ENCODE data around the gene DCN.

DCN gene

DNA sequence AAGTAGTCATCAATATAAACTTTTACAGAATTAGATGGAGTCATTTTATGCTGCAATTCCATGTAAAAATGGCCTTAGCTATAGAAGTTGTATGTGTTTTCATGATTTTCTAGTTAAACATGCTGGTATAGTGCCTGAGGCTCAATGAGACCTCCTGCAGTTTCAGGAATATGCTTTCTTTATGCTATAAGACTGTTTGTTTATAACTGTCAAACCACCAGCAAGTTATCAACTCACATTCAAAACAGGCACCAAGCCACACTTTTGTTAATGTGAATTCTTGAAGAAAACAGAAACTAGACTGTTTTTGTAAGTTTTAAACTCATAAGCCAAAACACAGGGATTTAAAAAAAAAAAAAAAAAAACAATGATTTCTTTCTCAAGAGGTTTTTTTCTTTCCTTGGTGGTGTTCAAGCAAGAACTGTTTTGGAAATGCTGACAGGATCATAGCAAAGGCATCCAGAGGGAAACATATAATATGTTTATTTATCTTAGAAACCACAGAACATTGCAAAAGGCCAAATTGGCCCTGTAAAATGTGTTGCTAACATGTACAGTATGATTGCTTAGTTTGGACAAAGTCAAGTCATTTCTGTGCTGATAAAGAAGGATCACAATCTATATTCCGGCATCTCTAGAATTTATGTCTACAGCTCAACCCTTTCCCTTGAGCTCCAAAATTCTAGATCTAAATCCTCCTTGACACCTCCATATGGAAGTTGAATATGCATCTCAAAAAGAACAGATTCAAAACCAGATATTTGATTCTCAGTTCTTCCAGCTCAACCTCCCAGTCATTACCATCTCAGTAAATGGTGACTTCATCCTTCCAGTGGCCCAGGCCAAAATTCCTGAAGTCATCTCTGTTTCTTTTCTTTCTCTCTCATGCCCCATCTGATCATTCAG lies 42.3 kb downstream of the DCN start:
- in situ Hi-C loops (cut with MboI; ENCODE audit: low sequenced_read_pairs) = no loop called here

DNA sequence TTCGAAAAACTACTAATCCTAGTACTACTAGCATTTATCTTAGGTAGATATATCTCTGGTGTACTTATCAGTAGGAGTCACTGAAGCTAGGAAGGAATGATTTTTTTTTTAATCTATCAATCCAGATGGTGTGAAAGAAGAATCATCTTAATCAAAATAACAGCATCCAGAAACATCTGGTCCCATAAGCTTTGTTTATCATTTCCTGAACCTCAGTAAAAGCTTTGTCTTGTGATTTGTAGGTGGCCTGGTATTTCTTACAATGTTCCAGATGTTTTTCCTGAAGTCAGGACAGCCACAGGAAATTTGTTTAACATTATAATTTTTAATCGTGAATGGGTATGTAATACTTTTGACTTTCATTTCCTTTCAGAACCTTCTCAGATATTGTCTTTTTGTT lies 43.3 kb downstream of the DCN start:
- in situ Hi-C loops (cut with MboI; ENCODE audit: low sequenced_read_pairs) = no loop called here

DNA sequence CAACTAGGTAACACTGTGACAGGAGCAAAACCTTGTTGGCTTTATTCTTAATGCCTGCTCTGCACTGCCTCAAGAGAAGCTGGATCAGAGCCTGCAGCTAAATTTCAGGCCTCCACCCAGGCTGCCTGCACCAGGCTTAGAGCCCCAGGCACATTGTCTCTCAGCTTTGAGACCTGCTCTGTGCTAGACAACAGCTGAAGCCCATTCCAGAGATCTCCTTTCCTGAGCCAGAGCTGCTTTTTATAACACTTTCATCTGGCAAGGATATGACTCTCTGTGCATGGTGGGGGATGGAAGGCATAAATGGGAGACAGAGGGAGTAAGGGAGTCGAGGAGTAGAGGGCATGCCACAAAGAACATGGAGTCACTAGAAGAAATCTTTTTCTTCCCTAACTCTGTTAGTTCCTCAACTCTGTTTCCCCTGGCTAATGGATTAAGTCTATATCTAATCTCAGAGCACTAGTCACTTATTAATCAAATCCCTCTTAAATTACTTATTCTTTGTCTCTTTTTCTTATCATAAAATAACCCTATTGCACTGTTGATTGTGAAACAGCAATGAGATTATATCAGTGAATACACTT lies 44.2 kb downstream of the DCN start:
- in situ Hi-C loops (cut with MboI; ENCODE audit: low sequenced_read_pairs) = no loop called here

- in situ Hi-C loops (cut with MboI; ENCODE audit: low sequenced_read_pairs) = no loop called here
These were observed 48.7 kb downstream of the DCN start for GRCh38 chr12:91133871-91134270.

GRCh38 chr12:91129662-91130362 lies 52.8 kb downstream of the DCN start:
- in situ Hi-C loops (cut with MboI; ENCODE audit: low sequenced_read_pairs) = no loop called here

GRCh38 chr12:91127751-91128150 lies 54.9 kb downstream of the DCN start:
- in situ Hi-C loops (cut with MboI; ENCODE audit: low sequenced_read_pairs) = no loop called here

GRCh38 chr12:91127306-91127705 lies 55.3 kb downstream of the DCN start:
- in situ Hi-C loops (cut with MboI; ENCODE audit: low sequenced_read_pairs) = no loop called here

DNA sequence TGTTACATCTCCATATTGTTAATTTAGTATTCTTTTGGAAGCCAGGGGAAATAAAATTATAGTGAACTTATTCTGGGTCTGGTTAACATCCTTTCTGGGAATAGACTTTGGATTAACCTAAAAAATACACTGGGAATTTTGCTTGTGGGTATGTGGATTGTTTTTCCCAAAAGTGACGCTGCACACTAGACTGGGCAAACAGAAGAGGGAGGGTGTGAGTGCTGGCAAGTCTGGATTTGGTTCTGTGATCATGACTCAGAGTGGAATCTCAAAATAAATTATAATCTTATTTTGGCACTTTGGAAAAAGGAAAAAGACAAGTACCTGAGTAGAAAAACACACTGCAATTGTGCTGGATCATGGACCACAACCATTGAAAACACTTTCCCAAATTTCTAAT lies 56.1 kb downstream of the DCN start:
- in situ Hi-C loops (cut with MboI; ENCODE audit: low sequenced_read_pairs) = no loop called here

GRCh38 chr12:91123236-91123916 lies 59.2 kb downstream of the DCN start:
- in situ Hi-C loops (cut with MboI; ENCODE audit: low sequenced_read_pairs) = no loop called here

GRCh38 chr12:91120781-91121180 lies 61.8 kb downstream of the DCN start:
- in situ Hi-C loops (cut with MboI; ENCODE audit: low sequenced_read_pairs) = no loop called here

GRCh38 chr12:91119089-91119488 lies 63.5 kb downstream of the DCN start:
- in situ Hi-C loops (cut with MboI; ENCODE audit: low sequenced_read_pairs) = no loop called here

DNA sequence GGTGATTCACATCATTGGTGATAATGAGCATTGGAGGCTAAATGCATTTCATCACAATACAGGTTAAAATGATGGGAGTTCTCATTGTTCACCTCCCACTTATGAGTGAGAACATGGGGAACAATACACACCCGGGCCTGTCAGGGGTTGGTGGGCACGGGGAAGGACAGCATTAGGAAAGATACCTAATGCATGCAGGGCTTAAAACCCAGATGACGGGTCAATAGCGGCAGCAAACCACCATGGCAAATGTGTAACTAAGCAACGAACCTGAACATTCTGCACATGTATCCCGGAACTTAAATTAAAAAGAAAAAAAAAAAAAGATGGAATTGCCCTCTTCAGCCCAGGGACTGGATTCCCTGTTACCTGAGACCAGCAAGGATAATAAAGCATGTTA lies 69.0 kb downstream of the DCN start:
- in situ Hi-C loops (cut with MboI; ENCODE audit: low sequenced_read_pairs) = no loop called here

GRCh38 chr12:91111366-91112325 lies 71.0 kb downstream of the DCN start, which contains the start of gene LUM:
Gene LUM, minus strand, starts transcription at chr12:91111494. Its CDS starts 2,515 bp downstream, at chr12:91108979.
- in situ Hi-C loops (cut with MboI; ENCODE audit: low sequenced_read_pairs) = no loop called here

DNA sequence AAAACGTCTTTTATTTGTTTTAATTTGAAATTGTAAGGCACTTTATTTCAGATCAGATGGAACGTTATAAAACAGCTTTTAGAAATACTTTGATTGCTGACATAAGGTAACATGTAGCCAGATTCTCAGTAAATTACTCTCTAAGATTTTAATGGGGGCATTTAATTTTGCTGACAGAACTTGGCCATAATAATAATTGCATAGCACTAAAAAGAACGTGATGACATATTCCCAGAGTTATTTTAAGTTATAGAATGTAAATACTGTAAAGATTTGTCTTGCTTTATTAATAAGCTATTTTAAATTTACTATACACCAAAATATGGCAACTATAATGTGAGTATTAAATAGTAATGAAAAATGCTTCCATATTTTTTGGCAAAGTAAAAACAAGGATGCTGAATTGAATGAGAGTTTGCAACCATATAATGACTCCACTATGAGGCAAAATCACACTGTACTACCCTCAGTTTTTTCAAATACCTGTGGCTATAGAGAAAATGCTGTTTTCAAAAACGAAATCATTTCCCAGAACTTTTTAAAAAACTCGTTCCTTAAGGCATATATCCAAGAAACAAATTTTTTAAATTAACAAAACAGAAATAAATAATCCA lies 72.2 kb downstream of the DCN start:
- in situ Hi-C loops (cut with MboI; ENCODE audit: low sequenced_read_pairs) = no loop called here

GRCh38 chr12:91109581-91110310 lies 72.9 kb downstream of the DCN start:
- in situ Hi-C loops (cut with MboI; ENCODE audit: low sequenced_read_pairs) = no loop called here

DNA sequence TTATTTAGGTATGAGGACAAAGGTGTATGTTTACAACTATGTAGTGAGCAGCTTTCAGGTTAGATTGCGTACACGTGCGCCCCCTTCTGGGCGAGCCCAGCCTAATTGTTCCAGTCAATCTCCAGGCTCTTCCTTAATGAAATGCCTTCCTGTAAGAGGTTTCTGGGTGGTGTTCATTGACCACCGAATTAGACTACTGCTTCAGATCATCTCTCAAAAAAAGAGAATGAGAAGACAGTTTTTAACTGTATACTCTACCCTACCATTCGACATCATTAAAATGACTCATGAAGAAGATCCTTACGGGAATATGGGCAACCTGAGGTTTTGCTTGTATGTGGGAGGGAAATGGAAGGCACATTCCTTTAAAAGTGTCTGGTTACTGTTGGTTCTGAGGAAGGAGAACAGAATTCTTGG lies 73.5 kb downstream of the DCN start:
- in situ Hi-C loops (cut with MboI; ENCODE audit: low sequenced_read_pairs) = no loop called here

DNA sequence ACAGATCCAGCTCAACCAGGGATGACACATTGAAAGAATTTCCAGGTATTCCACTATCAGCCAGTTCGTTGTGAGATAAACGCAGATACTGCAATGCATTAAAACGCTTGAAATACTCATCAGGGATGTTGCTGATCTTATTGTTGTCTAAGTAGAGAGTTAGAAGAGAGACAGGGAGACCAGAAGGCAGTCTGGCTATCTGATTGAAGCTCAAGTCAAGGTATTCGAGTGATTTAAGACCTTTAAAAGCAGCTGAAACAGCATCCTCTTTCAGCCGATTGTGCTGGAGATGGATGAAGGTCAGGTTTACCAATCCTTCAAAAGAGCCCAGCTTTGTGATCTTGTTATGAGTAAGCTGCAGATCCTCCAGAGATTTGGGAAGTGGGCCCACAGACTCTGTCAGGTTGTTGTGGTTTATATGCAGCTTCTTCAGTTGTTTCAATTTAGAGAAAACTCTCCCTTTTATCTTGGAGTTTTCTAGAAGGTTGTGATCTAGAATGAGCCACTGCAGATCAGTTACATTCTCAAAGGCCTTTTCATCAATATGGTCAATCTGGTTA lies 74.3 kb downstream of the DCN start:
- in situ Hi-C loops (cut with MboI; ENCODE audit: low sequenced_read_pairs) = no loop called here

- in situ Hi-C loops (cut with MboI; ENCODE audit: low sequenced_read_pairs) = no loop called here
These were observed 76.3 kb downstream of the DCN start for GRCh38 chr12:91106283-91106682.

DNA sequence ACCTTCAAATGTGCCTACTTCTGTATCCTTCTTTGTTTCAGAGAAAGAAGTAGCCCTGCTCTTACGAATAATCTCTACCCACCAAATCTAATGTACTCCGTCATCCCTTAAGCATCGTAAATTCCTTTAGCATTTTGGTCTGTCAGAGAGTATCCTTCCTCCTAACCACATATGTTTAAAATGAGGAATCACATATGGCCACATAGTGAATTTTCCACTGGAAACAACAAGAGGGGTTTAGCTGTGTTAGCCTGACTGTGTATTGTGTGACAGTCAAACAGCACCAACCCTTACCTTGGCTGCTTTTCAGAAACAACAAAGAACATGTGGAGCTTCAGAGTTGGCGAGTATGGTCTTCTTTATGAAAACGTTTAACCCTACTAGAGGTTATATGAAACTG lies 76.8 kb downstream of the DCN start:
- in situ Hi-C loops (cut with MboI; ENCODE audit: low sequenced_read_pairs) = no loop called here

Data from HL-60/S4 treated with phorbol 12-myristate 13-acetate at 8.2 ng/mL for 4 days and 3 days (cell line).